Erythroblast (primary cell): ENCODE measurements around the gene RAP2A.

ENCODE experiments used
- GATA1 ChIP-seq: IDR thresholded peaks from 2 replicates; pipeline ENCODE4 v1.6.1; 2011; ENCODE audit warnings: low read depth, mild to moderate bottlenecking, control low read depth, low read length, moderate library complexity
- POLR2A ChIP-seq: IDR thresholded peaks from 2 replicates; pipeline ENCODE4 v1.6.1; 2011; ENCODE audit warnings: mild to moderate bottlenecking, low read length

- TF ChIP-seq POLR2A (no peak), GATA1 (no peak)
Observed at GRCh38 chr13:97434397-97435201, 630 bp downstream of the RAP2A start.
